K562 (cell line): ENCODE results near the gene SGK1. TPM values are rescaled to one million over a fixed set of nuclear protein-coding genes. Genes with fewer than 3 reads are reported as not detected.

Experiments used
- ATAC-seq: fragments of 200-7000 bp; cut with Tn5 transposase; 3 replicates; pipeline ENCODE4 v1.9.1; 2020; ENCODE audit warnings: moderate library complexity
- BruUV-seq: library from RNA; stranded (reverse); fragments of 400-500 nt; replicated peaks from 2 replicates; lab custom pipeline; 2021; lab: Mats Ljungman, UMichigan
- CTCF ChIA-PET: fragments of 300-600 bp; formaldehyde crosslinking; extraction: SDS; loops from one replicate; lab custom pipeline; 2021; ENCODE audit warnings: low intra/inter-chr PET ratio; lab: Yijun Ruan, JAX
- POLR2A ChIA-PET: fragments of 300-600, 350-650 bp; sonication (Branson Sonifier 250); formaldehyde crosslinking; extraction: SDS; loops from one replicate; lab custom pipeline; 2021; ENCODE audit warnings: antibody characterized with exemption, inconsistent platforms; lab: Yijun Ruan, JAX
- DNase-seq, 4 experiments: peaks; one replicate each; pipeline versions ENCODE4 v3.0.0 to v3.0.0-alpha.2; 2011 to 2018; ENCODE audit warnings: low spot score in 3 of 4, mixed read lengths in 3 of 4; ENCODE audit errors: extremely low read depth in 1 of 4
- FAIRE-seq: peaks from 2 replicates; lab custom pipeline; 2011; peaks lifted over from hg19 to GRCh38; lab: Jason Lieb, UNC
- H2AFZ ChIP-seq: 2 replicates; pipeline ENCODE4 v1.6.0; 2011; ENCODE audit warnings: low read depth, low read length, control low read depth, inconsistent platforms
- H3K27ac ChIP-seq: fragments of 200-600 bp; 3 replicates; pipeline ENCODE4 v1.8.0; 2011; ENCODE audit warnings: low read depth, mild to moderate bottlenecking, control low read depth, inconsistent platforms, low read length, moderate library complexity, mixed read lengths; ENCODE audit errors: extremely low read depth
- H3K27me3 ChIP-seq, 2 experiments: fragments of 300-600 bp in 1 of 2; 2 replicates in 1 of 2; 3 replicates in 1 of 2; pipeline versions ENCODE4 v1.6.0 to v1.8.0; 2011; ENCODE audit warnings: inconsistent platforms in 2 of 2, low read length in 2 of 2, mild to moderate bottlenecking in 1 of 2, mixed read lengths in 1 of 2, moderate library complexity in 1 of 2; ENCODE audit not compliant: control insufficient read depth in 2 of 2, insufficient read depth in 2 of 2
- H3K36me3 ChIP-seq: fragments of 300-600 bp; 3 replicates; pipeline ENCODE4 v1.8.0; 2011; ENCODE audit warnings: mild to moderate bottlenecking, low read length, inconsistent platforms; ENCODE audit not compliant: control insufficient read depth, insufficient read depth
- H3K4me1 ChIP-seq, 2 experiments: fragments of 200-600 bp in 1 of 2; replicated peaks in 1 of 2; 2 replicates in 1 of 2; 3 replicates in 1 of 2; pipeline versions ENCODE4 v1.5.1 to v1.8.0; 2011; ENCODE audit warnings: inconsistent platforms in 2 of 2, low read length in 2 of 2, mild to moderate bottlenecking in 1 of 2, mixed read lengths in 1 of 2, moderate library complexity in 1 of 2; ENCODE audit not compliant: control insufficient read depth in 2 of 2, insufficient read depth in 2 of 2
- H3K4me2 ChIP-seq: 2 replicates; pipeline ENCODE4 v1.6.1; 2011; ENCODE audit warnings: low read length, control low read depth, inconsistent platforms, mixed read lengths; ENCODE audit not compliant: insufficient read depth
- H3K4me3 ChIP-seq: fragments of 200-600 bp; sonication (generic), shearing (Covaris generic); 2 replicates; pipeline ENCODE4 v1.5.1; 2016; ENCODE audit warnings: control low read depth, inconsistent platforms
- H3K79me2 ChIP-seq: fragments of 200-600 bp; 3 replicates; pipeline ENCODE4 v1.8.0; 2011; ENCODE audit warnings: low read length, inconsistent platforms; ENCODE audit not compliant: control insufficient read depth, insufficient read depth
- H3K9ac ChIP-seq, 2 experiments: 2 replicates each; pipeline versions ENCODE4 v1.6.0 to v1.6.1; 2011; ENCODE audit warnings: low read depth in 2 of 2, low read length in 2 of 2, control low read depth in 1 of 2, inconsistent platforms in 1 of 2, mild to moderate bottlenecking in 1 of 2, mixed read lengths in 1 of 2; ENCODE audit not compliant: insufficient read depth in 1 of 2
- H3K9me1 ChIP-seq: one replicate; pipeline ENCODE4 v1.6.0; 2011; ENCODE audit warnings: inconsistent platforms, mild to moderate bottlenecking, low read length, moderate library complexity; ENCODE audit not compliant: control insufficient read depth, insufficient read depth
- H3K9me3 ChIP-seq: replicated peaks from 2 replicates; pipeline ENCODE4 v1.5.1; 2011; ENCODE audit warnings: low read depth, low read length, inconsistent platforms; ENCODE audit not compliant: control insufficient read depth, insufficient read depth
- H4K20me1 ChIP-seq: replicated peaks from 2 replicates; pipeline ENCODE4 v1.6.1; 2011; ENCODE audit warnings: low read length, inconsistent platforms, mixed read lengths; ENCODE audit not compliant: control insufficient read depth, insufficient read depth
- ETS2 ChIP-seq: IDR thresholded peaks from 2 replicates; pipeline ENCODE4 v1.6.1; 2016; ENCODE audit warnings: borderline replicate concordance, missing genetic modification characterization, mild to moderate bottlenecking, moderate library complexity, missing compliant biosample characterization; ENCODE audit not compliant: poor library complexity, severe bottlenecking
- HINFP ChIP-seq: fragments of 450-650 bp; conservative IDR thresholded peaks from 2 replicates; pipeline ENCODE4 v1.6.1; 2016; ENCODE audit warnings: missing genetic modification characterization, low read depth, mild to moderate bottlenecking, control low read depth, missing compliant biosample characterization
- SP1 ChIP-seq: sonication (generic); formaldehyde crosslinking; IDR thresholded peaks from 2 replicates; pipeline ENCODE4 v1.8.1; 2022; ENCODE audit warnings: mild to moderate bottlenecking, missing genetic modification reagents
- THRA ChIP-seq: fragments of 450-650 bp; IDR thresholded peaks from 2 replicates; pipeline ENCODE4 v1.6.1; 2017; ENCODE audit warnings: mild to moderate bottlenecking, moderate library complexity
- ZNF224 ChIP-seq: sonication (generic); formaldehyde crosslinking; IDR thresholded peaks from 2 replicates; pipeline ENCODE4 v1.8.0; 2022; ENCODE audit warnings: mild to moderate bottlenecking, missing genetic modification reagents
- ZNF318 ChIP-seq, 2 experiments: fragments of 450-650 bp; IDR thresholded peaks; 2 replicates each; pipeline ENCODE4 v1.6.1; 2016; ENCODE audit warnings: mild to moderate bottlenecking in 2 of 2, borderline replicate concordance in 1 of 2, low read depth in 1 of 2, moderate library complexity in 1 of 2
- ZNF57 ChIP-seq: fragments of 450-650 bp; formaldehyde crosslinking; IDR thresholded peaks from 2 replicates; pipeline ENCODE4 v1.4.0; 2020; ENCODE audit warnings: mild to moderate bottlenecking, moderate library complexity
- ZNF695 ChIP-seq: fragments of 450-650 bp; formaldehyde crosslinking; IDR thresholded peaks from 2 replicates; pipeline ENCODE4 v1.4.0; 2020; ENCODE audit warnings: mild to moderate bottlenecking, moderate library complexity
- ZNF785 ChIP-seq: fragments of 250-450 bp; sonication (Bioruptor Pico); IDR thresholded peaks from 2 replicates; pipeline ENCODE4 v1.4.0; 2020; ENCODE audit warnings: mild to moderate bottlenecking
- WGBS: fragments of 100-300 bp; shearing (Covaris generic); methylation state at CpG from one replicate; pipeline ENCODE4 v1.1.6; 2016; ENCODE audit warnings: low coverage, mixed read lengths; ENCODE audit not compliant: insufficient coverage; ENCODE audit errors: missing lambda C conversion rate; 5-methylcytosine and 5-hydroxymethylcytosine counted together
- in situ Hi-C: fragments of 300-500 bp; cut with MboI; formaldehyde crosslinking; loops from 4 replicates; pipeline ENCODE4 v1.15.0; 2018; ENCODE audit warnings: inconsistent platforms, mixed read lengths
- intact Hi-C: fragments of 100-400 bp; cut with micrococcal nuclease; formaldehyde crosslinking; loops from 2 replicates; pipeline ENCODE4 v1.14.2; 2022
- polyA plus RNA-seq, 8 experiments: library from polyadenylated mRNA; depleted of rRNA in 4 of 8; stranded (reverse) in 5 of 8; unstranded in 3 of 8; fragments of >200 nt; fragmentation: Nextera tagmentation in 2 of 8; fragmentation: Illumina TruSeq in 1 of 8; extraction: Ambion mirVana in 2 of 8; extraction: Trizol in 1 of 8; gene quantifications; 2 replicates each; pipeline versions ENCODE4 v1.2.1 to v1.2.3, GENCODE V29; 2011 to 2014; ENCODE audit warnings: inconsistent platforms in 1 of 8, missing spikeins in 1 of 8
- total RNA-seq, 7 experiments: library from RNA; depleted of rRNA in 6 of 7; stranded (reverse); fragments of >200 nt in 6 of 7; fragmentation: Illumina TruSeq in 2 of 7; extraction: Trizol in 2 of 7; gene quantifications; 2 replicates each; pipeline versions ENCODE4 v1.2.1 to v1.2.3, GENCODE V29; 2011 to 2021; ENCODE audit warnings: low replicate concordance in 1 of 7

The SGK1 gene
- total and polyA plus RNA-seq, 9 of the 15 experiments (the other 6 are each of a cell fraction or from before 2014, with no cell fraction given): 3.5 to 7.2 (median 3.9) TPM

- no peak for TF ChIP-seq ETS2 (tag)
- TF ChIP-seq, all 486 proteins: peak for 0
Observed at GRCh38 chr6:134281388-134281787, 36.5 kb downstream of the SGK1 start (continued).

GRCh38 chr6:134278000-134278399 lies 39.9 kb downstream of the SGK1 start:
- H3K4me3 ChIP-seq: no peak overlapping the region
- H3K4me2 ChIP-seq: no peak overlapping the region
- no peak for DNase-seq
- no peaks in the 10 kb centered on the region for H3K36me3 ChIP-seq
- H4K20me1 ChIP-seq: no peaks in the 10 kb centered on the region
- ChIA-PET CTCF (no interaction called here), POLR2A (interaction anchor here (1.3 to 1.4 kb wide), 2 partner anchors 10 kb away, joined by 3 to 5 read pairs; no protein-coding TSS in a partner anchor)
- H2AFZ ChIP-seq: no peak overlapping the region
- no TSS peak for BruUV-seq
- no peaks in the 10 kb centered on the region for H3K9me1 ChIP-seq
- WGBS: 73% methylated on average over 6 of the region's 6 CpGs
- peaks cover 6 to 9% of the 10 kb centered on the region in 2 experiments; a peak in 3 of 5 replicates for H3K4me1 ChIP-seq
- FAIRE-seq: no peak
- H3K9me3 ChIP-seq: no peaks in the 10 kb centered on the region
- intact Hi-C loops: no loop called here
- H3K27me3 ChIP-seq: no peaks in the 10 kb centered on the region
- H3K9ac ChIP-seq: no peak overlapping the region
- H3K27ac ChIP-seq: no peak overlapping the region
- H3K79me2 ChIP-seq: no peaks in the 10 kb centered on the region
- no peak for ATAC-seq
- in situ Hi-C loops: no loop called here
- TF ChIP-seq ZNF695 (CRISPR knock-in tag): no peak
- no peak for TF ChIP-seq ZNF224
- no peak for TF ChIP-seq HINFP
- TF ChIP-seq ZNF57 (CRISPR knock-in tag): no peak
- no peak for TF ChIP-seq ZNF318 (IDR thresholded peaks at IDR 0.05; ENCODE audit: borderline replicate concordance in 1 of 2, low read depth in 1 of 2)
- no peak for TF ChIP-seq ZNF785 (CRISPR knock-in tag)
- no peak for TF ChIP-seq SP1 (CRISPR knock-in tag)
- no peak for TF ChIP-seq THRA
